Smooth muscle cell of bladder (primary cell): Measurements from ENCODE around the gene PDGFRA. TPM values are rescaled to one million over a fixed set of nuclear protein-coding genes. Genes with fewer than 3 reads are reported as not detected.

Source experiments
- total RNA-seq: library from RNA; depleted of rRNA; stranded (reverse); fragments of >200 nt; gene quantifications from 2 replicates; pipeline ENCODE4 v1.2.3, GENCODE V29; 2014

PDGFRA gene
- 425 and 502 TPM in 2 replicates for total RNA-seq

DNA sequence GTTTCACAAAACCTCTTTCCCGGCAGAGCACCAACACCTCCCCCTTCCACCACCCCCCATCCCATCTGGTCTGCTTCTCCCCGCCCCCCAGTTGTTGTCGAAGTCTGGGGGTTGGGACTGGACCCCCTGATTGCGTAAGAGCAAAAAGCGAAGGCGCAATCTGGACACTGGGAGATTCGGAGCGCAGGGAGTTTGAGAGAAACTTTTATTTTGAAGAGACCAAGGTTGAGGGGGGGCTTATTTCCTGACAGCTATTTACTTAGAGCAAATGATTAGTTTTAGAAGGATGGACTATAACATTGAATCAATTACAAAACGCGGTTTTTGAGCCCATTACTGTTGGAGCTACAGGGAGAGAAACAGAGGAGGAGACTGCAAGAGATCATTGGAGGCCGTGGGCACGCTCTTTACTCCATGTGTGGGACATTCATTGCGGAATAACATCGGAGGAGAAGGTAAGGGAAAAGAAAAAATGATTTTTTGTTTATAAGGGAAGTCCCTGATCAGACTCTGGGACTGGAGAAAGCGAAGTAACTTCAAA is at the start of gene PDGFRA:
Gene PDGFRA (plus strand): TSS at position 333 of the 541 bp plus-strand sequence. CDS start 29,476 bp downstream, outside the sequence.

Other genes with a start within 250 kb of the PDGFRA start
- 50.9 and 51.5 TPM in 2 replicates for gene CHIC2, start 164.7 kb upstream of the PDGFRA start, total RNA-seq
- not detected in 2 replicates for gene GSX2, start 129.1 kb upstream of the PDGFRA start, total RNA-seq